ENCODE data around the gene TSSK6.

The TSSK6 gene

GRCh38 chr19:19523177-19523576 lies 7.8 kb upstream of the TSSK6 start:
- DNase-seq (no peak), ATAC-seq (replicated peaks) (no peak)
- Mint-ChIP-seq H3K27ac (no peak overlapping the region), H3K9me3 (no peaks in the 10 kb centered on the region), H3K4me3 (no peak overlapping the region), H3K36me3 (ENCODE audit: insufficient read depth) (peaks cover 51% of the 10 kb centered on the region), H3K27me3 (no peaks in the 10 kb centered on the region), H3K4me1 (ENCODE audit: low read depth in 2 of 2) (peaks cover 20 to 23% of the 10 kb centered on the region in 2 donors)

GRCh38 chr19:19520989-19521388 lies 5.6 kb upstream of the TSSK6 start:
- H3K9me3 Mint-ChIP-seq = no peaks in the 10 kb centered on the region
- H3K27me3 Mint-ChIP-seq = no peaks in the 10 kb centered on the region
- no peak for ATAC-seq (replicated peaks)
- no peak overlapping the region for H3K27ac Mint-ChIP-seq
- no peak for DNase-seq
- H3K4me3 Mint-ChIP-seq = no peak overlapping the region
- peaks cover 22 to 28% of the 10 kb centered on the region in 2 donors for H3K4me1 Mint-ChIP-seq (ENCODE audit: low read depth in 2 of 2)
- peaks cover 40% of the 10 kb centered on the region for H3K36me3 Mint-ChIP-seq (ENCODE audit: insufficient read depth)

- H3K27ac Mint-ChIP-seq = peak overlapping the region; percentile 46 to 97
- H3K36me3 Mint-ChIP-seq (ENCODE audit: insufficient read depth) = peaks cover 42% of the 10 kb centered on the region
- peaks cover 22 to 23% of the 10 kb centered on the region in 2 donors for H3K4me1 Mint-ChIP-seq (ENCODE audit: low read depth in 2 of 2)
- H3K4me3 Mint-ChIP-seq = peak overlapping the region; percentile 93 to 94
- DNase-seq (no peak), ATAC-seq (replicated peaks) (no peak)
- no peaks in the 10 kb centered on the region for H3K27me3 Mint-ChIP-seq
- no peaks in the 10 kb centered on the region for H3K9me3 Mint-ChIP-seq
Measured at GRCh38 chr19:19517235-19517619, 1.9 kb upstream of the TSSK6 start.

DNA sequence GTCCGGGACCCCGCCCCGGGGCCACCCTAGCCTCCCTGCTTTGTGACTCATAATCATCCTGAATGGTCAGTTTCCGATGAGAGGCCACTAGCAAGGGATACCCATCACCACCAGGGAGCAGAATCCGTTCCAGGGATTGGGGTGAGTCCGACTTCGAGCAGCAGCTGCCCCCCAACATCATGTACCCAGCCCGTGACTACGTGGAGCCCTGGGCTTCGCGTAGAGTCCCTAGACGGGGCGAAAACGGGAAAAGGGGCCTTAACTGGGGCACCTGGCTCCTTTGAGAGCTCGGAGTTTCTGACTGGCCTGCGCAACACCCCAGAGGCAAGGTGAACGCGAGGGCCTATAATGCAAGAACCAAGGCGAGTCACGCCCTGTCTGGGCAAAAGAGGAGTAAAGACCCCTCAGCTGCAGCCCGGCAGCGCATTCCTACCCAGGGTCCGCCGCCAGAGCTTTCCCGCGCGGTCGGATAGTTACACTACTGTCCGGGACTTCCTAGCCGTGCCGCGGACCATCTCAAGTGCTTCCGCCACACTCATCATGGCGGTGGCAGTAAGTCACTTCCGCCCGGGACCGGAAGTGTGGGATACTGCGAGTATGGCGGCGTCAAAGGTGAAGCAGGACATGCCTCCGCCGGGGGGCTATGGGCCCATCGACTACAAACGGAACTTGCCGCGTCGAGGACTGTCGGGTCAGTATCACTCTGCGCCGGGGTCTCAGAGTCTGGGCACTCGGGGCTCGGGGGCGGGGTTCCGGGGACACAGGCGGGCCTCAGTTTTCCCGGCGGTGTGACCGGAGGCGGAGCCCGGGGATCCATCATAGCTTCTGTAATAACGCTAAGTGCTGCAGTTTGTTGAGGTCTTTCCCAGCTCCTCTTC lies 533 bp upstream of the TSSK6 start, which contains the start of gene NDUFA13:
TSS of gene NDUFA13 (plus strand) at position 584 of the 878 bp plus-strand sequence. CDS start at position 598, 14 bp downstream.
- peaks cover 21 to 22% of the 10 kb centered on the region in 2 donors for H3K4me1 Mint-ChIP-seq (ENCODE audit: low read depth in 2 of 2)
- ATAC-seq (replicated peaks) (peak; percentile 96), DNase-seq (peak; percentile 94 to 97 (median 95))
- peaks cover 40% of the 10 kb centered on the region for H3K36me3 Mint-ChIP-seq (ENCODE audit: insufficient read depth)
- peak within 1 kb of the TSS; percentile 93 to 94 for H3K4me3 Mint-ChIP-seq
- no peaks in the 10 kb centered on the region for H3K27me3 Mint-ChIP-seq
- H3K9me3 Mint-ChIP-seq = no peaks in the 10 kb centered on the region
- H3K27ac Mint-ChIP-seq = peak within 1 kb of the TSS; percentile 94 to 97

DNA sequence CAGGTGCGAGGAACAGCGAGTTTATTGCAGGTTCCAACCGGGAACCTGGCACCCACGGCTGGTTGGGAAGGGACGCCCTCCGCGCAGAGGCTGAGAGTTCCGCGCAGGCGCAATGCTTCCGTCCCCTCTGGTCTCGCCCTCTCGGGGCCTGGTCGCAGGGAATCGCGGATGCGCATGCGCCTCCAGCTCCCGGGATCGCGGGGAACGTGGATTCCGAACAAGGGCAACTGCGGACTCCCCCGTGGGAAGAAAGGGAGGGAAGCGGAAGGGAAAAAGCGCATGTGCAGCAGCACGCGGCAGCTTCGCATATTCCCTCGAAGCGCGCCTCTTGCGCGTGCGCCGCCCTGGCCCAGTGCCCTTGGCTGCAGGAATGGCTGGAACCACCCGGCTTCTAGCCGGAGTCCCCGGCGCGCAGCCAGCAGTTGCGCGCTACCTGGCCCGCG lies 1.1 kb downstream of the TSSK6 start:
- DNase-seq = no peak
- H3K27me3 Mint-ChIP-seq = no peaks in the 10 kb centered on the region

GRCh38 chr19:19513682-19514081 lies 1.7 kb downstream of the TSSK6 start:
- Mint-ChIP-seq H3K36me3 (ENCODE audit: insufficient read depth) (peaks cover 37% of the 10 kb centered on the region), H3K27ac (no peak overlapping the region), H3K27me3 (no peaks in the 10 kb centered on the region), H3K4me1 (ENCODE audit: low read depth in 2 of 2) (peaks cover 6 to 8% of the 10 kb centered on the region in 2 donors), H3K4me3 (peak overlapping the region in 1 of 2 donors; percentile 63), H3K9me3 (no peaks in the 10 kb centered on the region)
- no peak for ATAC-seq (replicated peaks)
- DNase-seq = no peak

More for the DNA sequence above, 1.1 kb downstream of the TSSK6 start:
- Mint-ChIP-seq H3K4me1 (ENCODE audit: low read depth in 2 of 2) (peaks cover 8 to 9% of the 10 kb centered on the region in 2 donors), H3K9me3 (no peaks in the 10 kb centered on the region), H3K27ac (peak overlapping the region in 1 of 2 donors; percentile 23), H3K36me3 (ENCODE audit: insufficient read depth) (peaks cover 36% of the 10 kb centered on the region), H3K4me3 (peak overlapping the region in 1 of 2 donors; percentile 63)
- ATAC-seq (replicated peaks) = no peak

DNA sequence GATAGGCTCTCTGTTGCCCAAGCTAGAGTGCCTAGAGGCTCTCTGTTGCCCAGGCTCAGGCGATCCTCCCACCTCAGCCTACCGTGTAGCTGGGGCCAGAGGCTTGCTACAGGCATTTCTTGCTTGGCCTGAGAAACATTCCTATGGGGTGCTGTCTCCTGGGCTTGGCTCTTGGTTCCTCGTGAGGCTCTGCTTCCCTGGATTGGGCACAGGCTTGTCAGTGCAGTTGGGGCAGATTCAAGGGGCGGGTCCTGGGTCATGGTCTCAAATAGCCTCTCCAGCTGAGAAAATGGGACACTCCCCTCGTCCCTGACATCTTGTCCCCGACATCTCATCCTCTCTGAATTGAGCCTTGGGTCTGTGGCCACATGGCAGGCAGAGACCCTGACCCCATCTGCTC lies 4.9 kb downstream of the TSSK6 start:
- Mint-ChIP-seq H3K36me3 (ENCODE audit: insufficient read depth) (peaks cover 43% of the 10 kb centered on the region), H3K27me3 (no peaks in the 10 kb centered on the region), H3K4me3 (no peak overlapping the region), H3K9me3 (no peaks in the 10 kb centered on the region), H3K4me1 (ENCODE audit: low read depth in 2 of 2) (peaks cover 2 to 5% of the 10 kb centered on the region in 2 donors), H3K27ac (peak overlapping the region; percentile 25 to 32)
- no peak for ATAC-seq (replicated peaks)
- no peak for DNase-seq

GRCh38 chr19:19508217-19508616 lies 7.1 kb downstream of the TSSK6 start:
- no peak overlapping the region for H3K4me3 Mint-ChIP-seq
- DNase-seq (no peak), ATAC-seq (replicated peaks) (no peak)
- H3K4me1 Mint-ChIP-seq (ENCODE audit: low read depth in 2 of 2) = peaks cover 0 to 5% of the 10 kb centered on the region in 2 donors
- peak overlapping the region; percentile 62 to 65 for H3K27ac Mint-ChIP-seq
- H3K36me3 Mint-ChIP-seq (ENCODE audit: insufficient read depth) = peaks cover 45% of the 10 kb centered on the region
- no peaks in the 10 kb centered on the region for H3K9me3 Mint-ChIP-seq
- no peaks in the 10 kb centered on the region for H3K27me3 Mint-ChIP-seq

- Mint-ChIP-seq H3K27ac (peak overlapping the region in 1 of 2 donors; percentile 53), H3K4me1 (ENCODE audit: low read depth in 2 of 2) (peaks cover 0 to 5% of the 10 kb centered on the region in 2 donors), H3K4me3 (no peak overlapping the region), H3K9me3 (no peaks in the 10 kb centered on the region), H3K36me3 (ENCODE audit: insufficient read depth) (peaks cover 52% of the 10 kb centered on the region), H3K27me3 (no peaks in the 10 kb centered on the region)
- ATAC-seq (replicated peaks) (no peak), DNase-seq (no peak)
Measured at GRCh38 chr19:19507354-19507753, 8.0 kb downstream of the TSSK6 start.

DNA sequence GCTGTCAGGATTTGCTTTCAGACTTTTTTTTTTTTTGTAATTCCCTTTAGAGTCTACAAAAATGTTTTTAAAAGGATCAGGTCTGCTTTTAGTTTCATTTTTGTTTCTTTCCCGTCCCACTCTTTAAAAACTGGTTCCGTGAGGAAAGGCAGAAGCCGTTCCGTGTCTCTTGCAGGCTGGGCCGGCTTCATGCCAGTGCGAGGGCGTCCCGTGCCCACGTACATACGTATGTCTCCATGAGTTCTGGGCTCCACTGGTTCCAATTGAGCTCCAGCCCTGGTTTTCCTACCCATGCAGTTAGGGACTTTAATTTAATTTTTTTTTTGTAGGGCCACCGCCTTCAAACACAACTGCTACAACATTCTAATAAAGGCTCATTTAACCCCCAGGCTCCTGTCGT lies 8.8 kb downstream of the TSSK6 start:
- Mint-ChIP-seq H3K27me3 (no peaks in the 10 kb centered on the region), H3K36me3 (ENCODE audit: insufficient read depth) (peaks cover 60% of the 10 kb centered on the region), H3K9me3 (no peaks in the 10 kb centered on the region), H3K4me1 (ENCODE audit: low read depth in 2 of 2) (peaks cover 0 to 5% of the 10 kb centered on the region in 2 donors), H3K27ac (peak overlapping the region in 1 of 2 donors; percentile 25), H3K4me3 (no peak overlapping the region)
- no peak for ATAC-seq (replicated peaks)
- no peak for DNase-seq

- no peaks in the 10 kb centered on the region for H3K27me3 Mint-ChIP-seq
- no peak overlapping the region for H3K27ac Mint-ChIP-seq
- H3K9me3 Mint-ChIP-seq = no peaks in the 10 kb centered on the region
- no peak overlapping the region for H3K4me3 Mint-ChIP-seq
- no peak for DNase-seq
- H3K36me3 Mint-ChIP-seq (ENCODE audit: insufficient read depth) = peaks cover 68% of the 10 kb centered on the region
- H3K4me1 Mint-ChIP-seq (ENCODE audit: low read depth in 2 of 2) = peaks cover 0 to 5% of the 10 kb centered on the region in 2 donors
- ATAC-seq (replicated peaks) = no peak
Measured at GRCh38 chr19:19505669-19506326, 9.6 kb downstream of the TSSK6 start.

GRCh38 chr19:19504754-19505668 lies 10.3 kb downstream of the TSSK6 start:
- ATAC-seq (replicated peaks) = no peak
- H3K4me3 Mint-ChIP-seq = no peak overlapping the region
- peaks cover 0 to 5% of the 10 kb centered on the region in 2 donors for H3K4me1 Mint-ChIP-seq (ENCODE audit: low read depth in 2 of 2)
- no peak overlapping the region for H3K27ac Mint-ChIP-seq
- peaks cover 69% of the 10 kb centered on the region for H3K36me3 Mint-ChIP-seq (ENCODE audit: insufficient read depth)
- H3K9me3 Mint-ChIP-seq = no peaks in the 10 kb centered on the region
- DNase-seq = no peak
- H3K27me3 Mint-ChIP-seq = no peaks in the 10 kb centered on the region

All from effector memory CD8-positive, alpha-beta T cell (primary cell).